Activated gamma-delta T cell treated with Interleukin-2 at 50 U/mL for 16 hours (primary cell): ENCODE results near the gene ADCK1.
"Not testable (repeated sequence)": the region's sequence is repeated elsewhere in the genome, so short reads cannot be mapped to it uniquely, and the experiment has no call there.

Experiments
- DNase-seq: peaks from one replicate; pipeline ENCODE4 v3.0.0-alpha.2; 2020

The ADCK1 gene

GRCh38 chr14:77866932-77867331 lies 67.0 kb downstream of the ADCK1 start:
- DNase-seq, result no peak

GRCh38 chr14:77867476-77867875 lies 67.6 kb downstream of the ADCK1 start:
- DNase-seq, result no peak

- no peak for DNase-seq
Observed at GRCh38 chr14:77868552-77869285, 68.8 kb downstream of the ADCK1 start.

- no peak for DNase-seq
Observed at GRCh38 chr14:77869340-77869739, 69.4 kb downstream of the ADCK1 start.

- DNase-seq, result no peak
Observed at GRCh38 chr14:77870646-77871045, 70.7 kb downstream of the ADCK1 start.

- DNase-seq, result no peak
Observed at GRCh38 chr14:77872152-77872551, 72.2 kb downstream of the ADCK1 start.

- DNase-seq, result no peak
Observed at GRCh38 chr14:77872983-77873382, 73.1 kb downstream of the ADCK1 start.

GRCh38 chr14:77878783-77879182 lies 78.9 kb downstream of the ADCK1 start:
- DNase-seq, result no peak

GRCh38 chr14:77880056-77880455 lies 80.1 kb downstream of the ADCK1 start:
- DNase-seq, result no peak

- no peak for DNase-seq
Observed at GRCh38 chr14:77882098-77882497, 82.2 kb downstream of the ADCK1 start.

GRCh38 chr14:77882636-77883035 lies 82.7 kb downstream of the ADCK1 start:
- no peak for DNase-seq

- no peak for DNase-seq
Observed at GRCh38 chr14:77883131-77883846, 83.4 kb downstream of the ADCK1 start.

- no peak for DNase-seq
Observed at GRCh38 chr14:77883847-77884238, 83.9 kb downstream of the ADCK1 start.

- DNase-seq, result no peak
Observed at GRCh38 chr14:77885367-77885766, 85.5 kb downstream of the ADCK1 start.

GRCh38 chr14:77886010-77886409 lies 86.1 kb downstream of the ADCK1 start:
- DNase-seq, result no peak

- not testable (repeated sequence) for DNase-seq
Observed at GRCh38 chr14:77888903-77889302, 89.0 kb downstream of the ADCK1 start.

- DNase-seq, result no peak
Observed at GRCh38 chr14:77889971-77890442, 90.1 kb downstream of the ADCK1 start.

GRCh38 chr14:77890873-77891272 lies 91.0 kb downstream of the ADCK1 start:
- DNase-seq, result no peak

- no peak for DNase-seq
Observed at GRCh38 chr14:77892381-77892871, 92.5 kb downstream of the ADCK1 start.

- DNase-seq, result no peak
Observed at GRCh38 chr14:77892890-77893484, 93.1 kb downstream of the ADCK1 start.

GRCh38 chr14:77897374-77897773 lies 97.5 kb downstream of the ADCK1 start:
- no peak for DNase-seq

- DNase-seq, result no peak
Observed at GRCh38 chr14:77902811-77903210, 102.9 kb downstream of the ADCK1 start.

- DNase-seq, result no peak
Observed at GRCh38 chr14:77903221-77903620, 103.3 kb downstream of the ADCK1 start.
